ELF-1 (cell line): Measurements from ENCODE around the gene UGT3A2.
"Not testable (repeated sequence)": the region's sequence is repeated elsewhere in the genome, so short reads cannot be mapped to it uniquely, and the experiment has no call there.

Experiments
- DNase-seq: peaks from one replicate; pipeline ENCODE4 v3.0.0-alpha.2; 2016; ENCODE audit warnings: low read depth, low spot score

Gene UGT3A2

GRCh38 chr5:36052538-36052937 lies 14.1 kb downstream of the UGT3A2 start:
- no peak for DNase-seq

- no peak for DNase-seq
Observed at GRCh38 chr5:36049949-36050348, 16.7 kb downstream of the UGT3A2 start.

GRCh38 chr5:36047384-36048160 lies 19.1 kb downstream of the UGT3A2 start:
- no peak for DNase-seq

GRCh38 chr5:36045895-36046294 lies 20.8 kb downstream of the UGT3A2 start:
- DNase-seq: no peak

GRCh38 chr5:36041537-36041845 lies 25.2 kb downstream of the UGT3A2 start:
- DNase-seq: peak; percentile 31

- peak; percentile 39 for DNase-seq
Observed at GRCh38 chr5:36040651-36041536, 25.8 kb downstream of the UGT3A2 start.

GRCh38 chr5:36035696-36036095 lies 31.0 kb downstream of the UGT3A2 start:
- no peak for DNase-seq

- not testable (repeated sequence) for DNase-seq
Observed at GRCh38 chr5:36034536-36035134, 32.0 kb downstream of the UGT3A2 start.

- no peak for DNase-seq
Observed at GRCh38 chr5:36033486-36033885, 33.2 kb downstream of the UGT3A2 start.

GRCh38 chr5:36033047-36033446 lies 33.6 kb downstream of the UGT3A2 start:
- DNase-seq: no peak

GRCh38 chr5:36031223-36031622 lies 35.5 kb downstream of the UGT3A2 start:
- DNase-seq: no peak

GRCh38 chr5:36029914-36030313 lies 36.8 kb downstream of the UGT3A2 start:
- no peak for DNase-seq

- no peak for DNase-seq
Observed at GRCh38 chr5:36028816-36029465, 37.7 kb downstream of the UGT3A2 start.

- DNase-seq: no peak
Observed at GRCh38 chr5:36027711-36028110, 39.0 kb downstream of the UGT3A2 start.

- DNase-seq: no peak
Observed at GRCh38 chr5:36026706-36027465, 39.8 kb downstream of the UGT3A2 start.

GRCh38 chr5:36022246-36022645 lies 44.4 kb downstream of the UGT3A2 start:
- DNase-seq: not testable (repeated sequence)

GRCh38 chr5:36019584-36019983 lies 47.1 kb downstream of the UGT3A2 start:
- DNase-seq: not testable (repeated sequence)

GRCh38 chr5:36017622-36018021 lies 49.1 kb downstream of the UGT3A2 start:
- DNase-seq: no peak

- DNase-seq: no peak
Observed at GRCh38 chr5:36017004-36017403, 49.7 kb downstream of the UGT3A2 start.

GRCh38 chr5:36013182-36013581 lies 53.5 kb downstream of the UGT3A2 start:
- no peak for DNase-seq

- DNase-seq: no peak
Observed at GRCh38 chr5:36009698-36010097, 57.0 kb downstream of the UGT3A2 start.
